ENCODE results near the gene TOGARAM1. TPM values are rescaled to one million over a fixed set of nuclear protein-coding genes. Genes with fewer than 3 reads are reported as not detected.

The TOGARAM1 gene, protein sequence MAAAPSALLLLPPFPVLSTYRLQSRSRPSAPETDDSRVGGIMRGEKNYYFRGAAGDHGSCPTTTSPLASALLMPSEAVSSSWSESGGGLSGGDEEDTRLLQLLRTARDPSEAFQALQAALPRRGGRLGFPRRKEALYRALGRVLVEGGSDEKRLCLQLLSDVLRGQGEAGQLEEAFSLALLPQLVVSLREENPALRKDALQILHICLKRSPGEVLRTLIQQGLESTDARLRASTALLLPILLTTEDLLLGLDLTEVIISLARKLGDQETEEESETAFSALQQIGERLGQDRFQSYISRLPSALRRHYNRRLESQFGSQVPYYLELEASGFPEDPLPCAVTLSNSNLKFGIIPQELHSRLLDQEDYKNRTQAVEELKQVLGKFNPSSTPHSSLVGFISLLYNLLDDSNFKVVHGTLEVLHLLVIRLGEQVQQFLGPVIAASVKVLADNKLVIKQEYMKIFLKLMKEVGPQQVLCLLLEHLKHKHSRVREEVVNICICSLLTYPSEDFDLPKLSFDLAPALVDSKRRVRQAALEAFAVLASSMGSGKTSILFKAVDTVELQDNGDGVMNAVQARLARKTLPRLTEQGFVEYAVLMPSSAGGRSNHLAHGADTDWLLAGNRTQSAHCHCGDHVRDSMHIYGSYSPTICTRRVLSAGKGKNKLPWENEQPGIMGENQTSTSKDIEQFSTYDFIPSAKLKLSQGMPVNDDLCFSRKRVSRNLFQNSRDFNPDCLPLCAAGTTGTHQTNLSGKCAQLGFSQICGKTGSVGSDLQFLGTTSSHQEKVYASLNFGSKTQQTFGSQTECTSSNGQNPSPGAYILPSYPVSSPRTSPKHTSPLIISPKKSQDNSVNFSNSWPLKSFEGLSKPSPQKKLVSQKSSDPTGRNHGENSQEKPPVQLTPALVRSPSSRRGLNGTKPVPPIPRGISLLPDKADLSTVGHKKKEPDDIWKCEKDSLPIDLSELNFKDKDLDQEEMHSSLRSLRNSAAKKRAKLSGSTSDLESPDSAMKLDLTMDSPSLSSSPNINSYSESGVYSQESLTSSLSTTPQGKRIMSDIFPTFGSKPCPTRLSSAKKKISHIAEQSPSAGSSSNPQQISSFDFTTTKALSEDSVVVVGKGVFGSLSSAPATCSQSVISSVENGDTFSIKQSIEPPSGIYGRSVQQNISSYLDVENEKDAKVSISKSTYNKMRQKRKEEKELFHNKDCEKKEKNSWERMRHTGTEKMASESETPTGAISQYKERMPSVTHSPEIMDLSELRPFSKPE (N-terminal part only)
- total RNA-seq (2022) (15.1 TPM in 2 replicates), Bru-seq, nascent RNA (percentile 74 among the genes with signal in this experiment), BruChase-seq, experiment 1, labeled RNA remaining after a 6-hour chase (percentile 60 among the genes with signal in this experiment), BruChase-seq, experiment 2, labeled RNA remaining after a 2-hour chase (percentile 64 among the genes with signal in this experiment)
- long read RNA-seq, full-length matches to known transcripts: 4 of 19 reads
- long read RNA-seq, partial matches to known transcripts: 1 of 19 reads
- long read RNA-seq, other reads (novel, unspliced or antisense): 14 of 19 reads

DNA sequence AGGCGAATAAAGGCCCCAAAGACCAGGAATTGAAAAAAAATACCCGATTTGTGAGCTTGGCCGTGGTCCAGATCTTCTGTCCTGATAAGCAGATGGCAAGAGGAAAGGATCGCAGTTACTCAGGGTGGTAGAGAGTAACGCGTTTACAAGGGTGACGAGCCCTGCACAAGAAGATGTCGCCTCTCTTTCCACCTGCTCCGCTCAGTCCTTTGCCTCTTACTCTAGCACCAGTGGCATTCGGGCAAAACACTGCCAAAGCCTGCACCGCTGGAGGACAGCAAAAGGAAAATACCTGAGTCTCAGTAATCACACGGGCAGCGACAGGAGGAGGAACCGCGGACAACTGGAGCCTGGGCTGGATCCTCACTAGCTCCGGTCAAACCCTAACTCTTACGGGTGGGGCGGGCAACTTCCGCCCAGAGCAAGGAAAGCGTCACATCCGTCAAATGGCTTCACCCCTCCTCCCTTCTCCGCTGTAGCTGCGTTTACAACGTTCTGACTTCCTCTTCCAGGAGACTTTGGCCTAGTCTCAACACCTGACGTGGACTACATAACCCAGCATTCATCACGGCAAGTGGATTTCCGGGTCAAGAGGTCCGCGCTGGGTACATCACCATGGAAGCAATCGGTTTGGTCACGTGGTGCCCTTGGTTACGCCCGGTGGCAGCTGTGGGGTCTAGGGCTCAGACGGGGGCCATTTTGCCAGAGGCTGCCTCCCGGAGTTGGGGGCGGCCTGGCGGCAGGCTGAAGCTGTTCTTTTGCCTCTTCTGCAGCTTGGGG, at the start of gene TOGARAM1, which contains the start of gene KLHL28:
Gene TOGARAM1 (plus strand): TSS at position 637 of the 780 bp plus-strand sequence. CDS start 232 bp downstream, outside the sequence.
Gene KLHL28 (minus strand): TSS at position 394 of the 780 bp plus-strand sequence. CDS start 16,019 bp downstream, outside the sequence.
- peak; percentile 95 for DNase-seq
- intact Hi-C loops (cut with micrococcal nuclease; ENCODE audit: unreplicated experiment): loop anchor here (2.0 kb wide), 2 partner anchors 123 to 173 kb away; partner anchors contain the start of genes FANCM, FKBP3 and PRPF39
- Mint-ChIP-seq H3K27ac (ENCODE audit: unreplicated experiment) (no peak within 1 kb of the TSS), H3K9me3 (ENCODE audit: low read depth, unreplicated experiment) (no peaks in the 10 kb centered on the region), H3K36me3 (ENCODE audit: insufficient read depth, unreplicated experiment) (peaks cover 10% of the 10 kb centered on the region), H3K4me1 (ENCODE audit: low read depth, unreplicated experiment) (peaks cover 16% of the 10 kb centered on the region), H3K4me3 (ENCODE audit: low read depth, unreplicated experiment) (no peak within 1 kb of the TSS), H3K27me3 (ENCODE audit: unreplicated experiment) (no peaks in the 10 kb centered on the region)
- TF ChIP-seq, protein P1, sequence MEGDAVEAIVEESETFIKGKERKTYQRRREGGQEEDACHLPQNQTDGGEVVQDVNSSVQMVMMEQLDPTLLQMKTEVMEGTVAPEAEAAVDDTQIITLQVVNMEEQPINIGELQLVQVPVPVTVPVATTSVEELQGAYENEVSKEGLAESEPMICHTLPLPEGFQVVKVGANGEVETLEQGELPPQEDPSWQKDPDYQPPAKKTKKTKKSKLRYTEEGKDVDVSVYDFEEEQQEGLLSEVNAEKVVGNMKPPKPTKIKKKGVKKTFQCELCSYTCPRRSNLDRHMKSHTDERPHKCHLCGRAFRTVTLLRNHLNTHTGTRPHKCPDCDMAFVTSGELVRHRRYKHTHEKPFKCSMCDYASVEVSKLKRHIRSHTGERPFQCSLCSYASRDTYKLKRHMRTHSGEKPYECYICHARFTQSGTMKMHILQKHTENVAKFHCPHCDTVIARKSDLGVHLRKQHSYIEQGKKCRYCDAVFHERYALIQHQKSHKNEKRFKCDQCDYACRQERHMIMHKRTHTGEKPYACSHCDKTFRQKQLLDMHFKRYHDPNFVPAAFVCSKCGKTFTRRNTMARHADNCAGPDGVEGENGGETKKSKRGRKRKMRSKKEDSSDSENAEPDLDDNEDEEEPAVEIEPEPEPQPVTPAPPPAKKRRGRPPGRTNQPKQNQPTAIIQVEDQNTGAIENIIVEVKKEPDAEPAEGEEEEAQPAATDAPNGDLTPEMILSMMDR (IDR thresholded peaks at IDR 0.05; ENCODE audit: unreplicated experiment): no peak
- CTCF ChIA-PET: interaction anchor here (1.1 to 1.4 kb wide), 2 partner anchors 48 to 115 kb away, joined by 3 to 4 read pairs; no protein-coding TSS in a partner anchor
- no TSS peak for BruUV-seq (replicated peaks)

DNA sequence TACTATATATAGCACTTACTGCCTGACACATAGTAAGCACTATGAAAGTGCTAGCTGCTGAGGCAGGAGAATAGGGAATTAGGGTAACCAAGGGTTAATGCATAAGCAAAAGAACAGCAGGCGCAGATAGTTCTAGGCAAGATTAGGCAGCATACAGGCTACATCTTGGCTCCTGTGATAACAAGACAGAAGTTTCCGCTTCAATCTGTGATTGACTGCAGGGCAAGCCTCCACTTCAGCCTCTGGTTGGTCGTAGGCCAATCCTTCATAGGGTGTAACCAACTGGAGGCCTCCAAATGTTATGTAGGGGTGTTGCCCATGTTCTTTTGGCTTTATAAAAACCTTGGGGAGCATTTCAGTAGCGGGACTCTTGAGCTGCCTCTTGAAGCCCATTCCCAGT, 47.1 kb upstream of the TOGARAM1 start:
- peaks cover 17% of the 10 kb centered on the region for H3K27me3 Mint-ChIP-seq (ENCODE audit: unreplicated experiment)
- no TSS peak for BruUV-seq (replicated peaks)
- intact Hi-C loops (cut with micrococcal nuclease; ENCODE audit: unreplicated experiment): loop anchor here (5.0 to 10.0 kb wide), 2 partner anchors 170 to 337 kb away; partner anchors contain the start of genes MIS18BP1 and PRPF39
- no peak overlapping the region for H3K4me3 Mint-ChIP-seq (ENCODE audit: low read depth, unreplicated experiment)
- H3K4me1 Mint-ChIP-seq (ENCODE audit: low read depth, unreplicated experiment): no peaks in the 10 kb centered on the region
- no peaks in the 10 kb centered on the region for H3K9me3 Mint-ChIP-seq (ENCODE audit: low read depth, unreplicated experiment)
- TF ChIP-seq, protein P1 (IDR thresholded peaks at IDR 0.05; ENCODE audit: unreplicated experiment): no peak
- H3K36me3 Mint-ChIP-seq (ENCODE audit: insufficient read depth, unreplicated experiment): no peaks in the 10 kb centered on the region
- CTCF ChIA-PET: no interaction called here
- DNase-seq: no peak
- H3K27ac Mint-ChIP-seq (ENCODE audit: unreplicated experiment): no peak overlapping the region

DNA sequence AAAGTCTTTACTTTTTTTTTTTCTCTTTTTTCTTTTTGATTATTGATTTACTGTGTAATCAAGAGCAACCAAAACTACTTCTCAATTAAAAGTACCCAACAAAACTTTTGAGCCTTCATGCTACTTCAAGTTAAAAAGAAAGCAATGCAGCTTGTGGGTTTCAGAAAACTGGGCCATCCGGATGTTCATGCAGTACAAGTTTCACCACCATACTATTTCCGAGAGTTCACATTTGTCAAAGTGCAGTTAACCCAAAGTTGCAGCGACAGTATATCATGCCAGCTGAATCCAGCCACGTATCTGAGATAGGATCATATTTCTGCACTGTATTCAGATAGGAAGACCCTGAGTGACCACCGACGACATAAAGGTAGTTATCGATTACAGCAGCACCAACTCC, 33.2 kb upstream of the TOGARAM1 start:
- H3K36me3 Mint-ChIP-seq (ENCODE audit: insufficient read depth, unreplicated experiment): no peaks in the 10 kb centered on the region

More for the DNA sequence above, 33.2 kb upstream of the TOGARAM1 start:
- intact Hi-C loops (cut with micrococcal nuclease; ENCODE audit: unreplicated experiment): no loop called here
- TF ChIP-seq, protein P1 (IDR thresholded peaks at IDR 0.05; ENCODE audit: unreplicated experiment): no peak
- Mint-ChIP-seq H3K4me3 (ENCODE audit: low read depth, unreplicated experiment) (no peak overlapping the region), H3K9me3 (ENCODE audit: low read depth, unreplicated experiment) (no peaks in the 10 kb centered on the region), H3K4me1 (ENCODE audit: low read depth, unreplicated experiment) (no peaks in the 10 kb centered on the region), H3K27me3 (ENCODE audit: unreplicated experiment) (no peaks in the 10 kb centered on the region), H3K27ac (ENCODE audit: unreplicated experiment) (no peak overlapping the region)
- CTCF ChIA-PET: no interaction called here
- DNase-seq: no peak
- BruUV-seq (replicated peaks): no TSS peak

Measured in Calu3 (cell line).